ENCODE data around the gene ZBTB16. TPM values are rescaled to one million over a fixed set of nuclear protein-coding genes. Genes with fewer than 3 reads are reported as not detected.

The ZBTB16 gene
- total and polyA plus RNA-seq, 2 experiments from 2014 or later, result 0.29 to 1.4 TPM

- TF ChIP-seq ZNF462 (CRISPR knock-in tag; IDR thresholded peaks at IDR 0.05), result no peak
- TF ChIP-seq ETS1 (IDR thresholded peaks at IDR 0.05), result no peak
- no peak for TF ChIP-seq EZH2phosphoT487 (IDR thresholded peaks at IDR 0.05; ENCODE audit: unreplicated experiment)
- TF ChIP-seq JUNB (IDR thresholded peaks at IDR 0.05; ENCODE audit: unreplicated experiment), result no peak
- no peak for TF ChIP-seq STAT1 (IDR thresholded peaks at IDR 0.05; ENCODE audit: unreplicated experiment)
- TF ChIP-seq CTCF (conservative IDR thresholded peaks at IDR 0.05; ENCODE audit: low read depth in 2 of 2), result no peak
Observed at GRCh38 chr11:114088836-114089235, 29.3 kb downstream of the ZBTB16 start (continued).

- H3K27me3 ChIP-seq (ENCODE audit: insufficient read depth), result no peaks in the 10 kb centered on the region
- H3K4me3 Mint-ChIP-seq, result no peak overlapping the region
- ATAC-seq (no peak), DNase-seq (ENCODE audit: low spot score) (no peak)
- H3K79me2 ChIP-seq (replicated peaks; ENCODE audit: insufficient read depth), result no peaks in the 10 kb centered on the region
- H3K27me3 Mint-ChIP-seq (ENCODE audit: insufficient read depth, low read depth, poor library complexity), result peaks cover 9% of the 10 kb centered on the region
- no peaks in the 10 kb centered on the region for H3F3A ChIP-seq (replicated peaks; ENCODE audit: low read depth)
- H3K4me3 ChIP-seq, result no peak overlapping the region
- no peaks in the 10 kb centered on the region for H4K20me1 ChIP-seq (replicated peaks; ENCODE audit: insufficient read depth)
- no peaks in the 10 kb centered on the region for H3K9me2 ChIP-seq (ENCODE audit: insufficient read depth)
- no peak overlapping the region for H3K27ac Mint-ChIP-seq
- H3K4me1 ChIP-seq (ENCODE audit: insufficient read depth), result no peaks in the 10 kb centered on the region
- peaks cover 22% of the 10 kb centered on the region for H3K4me1 Mint-ChIP-seq
- no peaks in the 10 kb centered on the region for H3K9me3 Mint-ChIP-seq
- H3K4me2 ChIP-seq, result no peak overlapping the region
- H3K27ac ChIP-seq (ENCODE audit: low read depth), result no peak overlapping the region
- H3K36me3 ChIP-seq (ENCODE audit: insufficient read depth), result no peaks in the 10 kb centered on the region
- no peaks in the 10 kb centered on the region for H3K36me3 Mint-ChIP-seq (ENCODE audit: low read depth)
- no peak overlapping the region for H2AFZ ChIP-seq
- no peak for TF ChIP-seq EZH2 (IDR thresholded peaks at IDR 0.05; ENCODE audit: low read depth, unreplicated experiment)
- TF ChIP-seq ETS1 (IDR thresholded peaks at IDR 0.05), result no peak
- no peak for TF ChIP-seq EZH2phosphoT487 (IDR thresholded peaks at IDR 0.05; ENCODE audit: unreplicated experiment)
- TF ChIP-seq CTCF (conservative IDR thresholded peaks at IDR 0.05; ENCODE audit: low read depth in 2 of 2), result no peak
Observed at GRCh38 chr11:114089748-114090147, 30.2 kb downstream of the ZBTB16 start.

Measured in GM23338 (cell line).